Vagina (tissue), 2 donors: ENCODE data around the gene ZCCHC2.

Source experiments
- CTCF ChIP-seq, 3 experiments: fragments of 450-650 bp in 2 of 3; fragments of 200-600 bp in 1 of 3; sonication (generic) in 1 of 3; IDR thresholded peaks; one replicate each; pipeline ENCODE4 v1.5.1; 2017 to 2019; ENCODE audit warnings: antibody characterized with exemption in 3 of 3, mild to moderate bottlenecking in 2 of 3, moderate library complexity in 2 of 3
- POLR2A ChIP-seq, 2 donors: fragments of 450-650 bp; IDR thresholded peaks; one replicate each; pipeline ENCODE4 v1.6.1; 2017; ENCODE audit warnings: antibody characterized with exemption in 2 of 2, mild to moderate bottlenecking in 2 of 2, moderate library complexity in 2 of 2

- no peak for TF ChIP-seq CTCF (IDR thresholded peaks at IDR 0.05)
- no peak for TF ChIP-seq POLR2A (IDR thresholded peaks at IDR 0.05)
Observed at GRCh38 chr18:62545098-62545497, 22.3 kb downstream of the ZCCHC2 start.
